OCI-LY7 (cell line): ENCODE data around the gene TRIM28. TPM values are rescaled to one million over a fixed set of nuclear protein-coding genes. Genes with fewer than 3 reads are reported as not detected.

Experiments used
- BruUV-seq: library from RNA; stranded (reverse); fragments of 400-500 nt; replicated peaks from 2 replicates; lab custom pipeline; 2021; lab: Mats Ljungman, UMichigan
- CTCF ChIA-PET: fragments of 300-600 bp; sonication (Branson Sonifier 250); formaldehyde crosslinking; loops from one replicate; lab custom pipeline; 2022; ENCODE audit warnings: antibody characterized with exemption; ENCODE audit not compliant: unreplicated experiment; lab: Charles Lee
- POLR2A ChIA-PET: fragments of 300-600 bp; sonication (Branson Sonifier 250); formaldehyde crosslinking; loops from one replicate; lab custom pipeline; 2022; ENCODE audit warnings: antibody characterized with exemption; lab: Charles Lee
- DNase-seq: peaks from one replicate; pipeline ENCODE4 v3.0.0-alpha.2; 2015; ENCODE audit warnings: low spot score
- H2AFZ ChIP-seq: fragments of 200-600 bp; sonication (generic), shearing (Covaris generic); 2 replicates; pipeline ENCODE4 v1.6.1; 2014; ENCODE audit warnings: mild to moderate bottlenecking, antibody characterized with exemption, low read length, moderate library complexity
- H3K27ac ChIP-seq: fragments of 200-600 bp; sonication (generic); 2 replicates; pipeline ENCODE4 v1.5.1; 2014; ENCODE audit warnings: mixed run types, low read depth, mild to moderate bottlenecking, moderate library complexity, low read length, inconsistent platforms; ENCODE audit not compliant: poor library complexity, severe bottlenecking
- H3K36me3 ChIP-seq: fragments of 200-600 bp; sonication (generic); 2 replicates; pipeline ENCODE4 v1.6.1; 2014; ENCODE audit warnings: mild to moderate bottlenecking, antibody characterized with exemption, low read length, moderate library complexity, mixed read lengths; ENCODE audit not compliant: insufficient read depth
- H3K4me1 ChIP-seq: fragments of 200-600 bp; sonication (generic); 2 replicates; pipeline ENCODE4 v1.5.1; 2014; ENCODE audit warnings: mild to moderate bottlenecking, low read length; ENCODE audit not compliant: insufficient read depth, poor library complexity, severe bottlenecking
- H3K4me2 ChIP-seq: fragments of 200-600 bp; sonication (generic); 2 replicates; pipeline ENCODE4 v1.6.1; 2014; ENCODE audit warnings: mild to moderate bottlenecking, low read length
- H3K4me3 ChIP-seq: fragments of 200-600 bp; sonication (generic); 2 replicates; pipeline ENCODE4 v1.5.1; 2014; ENCODE audit warnings: mild to moderate bottlenecking, low read depth, low read length; ENCODE audit not compliant: poor library complexity, severe bottlenecking
- H3K79me2 ChIP-seq: fragments of 200-600 bp; sonication (generic); 2 replicates; pipeline ENCODE4 v1.6.1; 2016; ENCODE audit warnings: low read depth, mild to moderate bottlenecking, low read length, moderate library complexity, mixed read lengths; ENCODE audit not compliant: insufficient read depth
- H3K9me2 ChIP-seq: fragments of 200-600 bp; sonication (generic); 2 replicates; pipeline ENCODE4 v1.6.1; 2016; ENCODE audit warnings: mild to moderate bottlenecking, low read length, mixed read lengths; ENCODE audit not compliant: insufficient read depth
- H3K9me3 ChIP-seq: fragments of 200-600 bp; sonication (generic); 2 replicates; pipeline ENCODE4 v1.6.1; 2014; ENCODE audit warnings: mild to moderate bottlenecking, mixed run types, low read length, mixed read lengths
- H4K20me1 ChIP-seq: fragments of 200-600 bp; sonication (generic); 2 replicates; pipeline ENCODE4 v1.6.1; 2014; ENCODE audit warnings: mild to moderate bottlenecking, antibody characterized with exemption, low read length, moderate library complexity, mixed read lengths; ENCODE audit not compliant: insufficient read depth
- CTCF ChIP-seq: fragments of 200-600 bp; sonication (generic); conservative IDR thresholded peaks from 2 replicates; pipeline ENCODE4 v1.5.1; 2014; ENCODE audit warnings: mild to moderate bottlenecking, antibody characterized with exemption, low read length, moderate library complexity, mixed read lengths
- EZH2phosphoT487 ChIP-seq: fragments of 200-600 bp; sonication (generic); IDR thresholded peaks from 2 replicates; pipeline ENCODE4 v1.6.1; 2018; ENCODE audit warnings: low read depth, borderline replicate concordance, mild to moderate bottlenecking, mixed run types, antibody characterized with exemption, low read length, moderate library complexity, mixed read lengths
- intact Hi-C: fragments of 100-400 bp; cut with micrococcal nuclease; formaldehyde crosslinking; loops from one replicate; pipeline ENCODE4 v1.10.0; 2022; ENCODE audit not compliant: unreplicated experiment
- total RNA-seq, 2 experiments: library from RNA; depleted of rRNA in 1 of 2; stranded (reverse); fragments of >200 nt in 1 of 2; shearing (Covaris generic) in 1 of 2; gene quantifications; 2 replicates each; pipeline ENCODE4 v1.2.3, GENCODE V29; 2014 to 2022

TRIM28 gene
- total RNA-seq, 2 experiments from 2014 or later = 601 to 729 TPM

- intact Hi-C loops = no loop called here
- no peak overlapping the region for H3K27ac ChIP-seq
These were observed 12.6 kb upstream of the TRIM28 start for GRCh38 chr19:58531034-58531840.

GRCh38 chr19:58535857-58536256 lies 8.0 kb upstream of the TRIM28 start:
- DNase-seq = no peak
- ChIA-PET CTCF (no interaction called here), POLR2A (no interaction called here)
- no peaks in the 10 kb centered on the region for H3K9me2 ChIP-seq
- H3K79me2 ChIP-seq = no peaks in the 10 kb centered on the region
- no peak overlapping the region for H3K27ac ChIP-seq
- BruUV-seq = no TSS peak
- H3K4me3 ChIP-seq = no peak overlapping the region
- TF ChIP-seq CTCF (no peak), EZH2phosphoT487 (no peak)
- H4K20me1 ChIP-seq = no peaks in the 10 kb centered on the region
- no peak overlapping the region for H2AFZ ChIP-seq
- intact Hi-C loops = no loop called here
- no peak overlapping the region for H3K4me2 ChIP-seq
- H3K9me3 ChIP-seq = no peaks in the 10 kb centered on the region
- H3K4me1 ChIP-seq = peaks cover 15% of the 10 kb centered on the region
- no peaks in the 10 kb centered on the region for H3K36me3 ChIP-seq

More at GRCh38 chr19:58531034-58531840, 12.6 kb upstream of the TRIM28 start:
- Histone ChIP-seq H3K4me2 (no peak overlapping the region), H3K36me3 (no peaks in the 10 kb centered on the region), H3K9me2 (no peaks in the 10 kb centered on the region), H3K4me3 (no peak overlapping the region), H3K4me1 (peaks cover 6% of the 10 kb centered on the region), H3K79me2 (no peaks in the 10 kb centered on the region), H4K20me1 (no peaks in the 10 kb centered on the region), H2AFZ (no peak overlapping the region), H3K9me3 (no peaks in the 10 kb centered on the region)
- no peak for TF ChIP-seq EZH2phosphoT487
- TF ChIP-seq CTCF = no peak
- ChIA-PET POLR2A (interaction anchor here (1.1 kb wide), 1 partner anchor 11 kb away, joined by 3 read pairs; no protein-coding TSS in a partner anchor), CTCF (no interaction called here)
- no peak for DNase-seq
- no TSS peak for BruUV-seq
